Dermis blood vessel endothelial cell (primary cell): Measurements from ENCODE around the gene EPDR1. TPM values are rescaled to one million over a fixed set of nuclear protein-coding genes. Genes with fewer than 3 reads are reported as not detected.
"Not testable (repeated sequence)": the region's sequence is repeated elsewhere in the genome, so short reads cannot be mapped to it uniquely, and the experiment has no call there.

Source experiments
- DNase-seq: peaks from one replicate; pipeline ENCODE4 v3.0.0; 2010
- total RNA-seq: library from RNA; depleted of rRNA; stranded (reverse); fragments of >200 nt; gene quantifications from 2 replicates; pipeline ENCODE4 v1.2.3, GENCODE V29; 2014

Gene EPDR1
- total RNA-seq, 1 donor from 2014 or later: 1.7 TPM

GRCh38 chr7:37930226-37930948 lies 9.9 kb downstream of the EPDR1 start:
- DNase-seq: no peak

- no peak for DNase-seq
These were observed 12.1 kb downstream of the EPDR1 start for GRCh38 chr7:37932543-37932942.

DNA sequence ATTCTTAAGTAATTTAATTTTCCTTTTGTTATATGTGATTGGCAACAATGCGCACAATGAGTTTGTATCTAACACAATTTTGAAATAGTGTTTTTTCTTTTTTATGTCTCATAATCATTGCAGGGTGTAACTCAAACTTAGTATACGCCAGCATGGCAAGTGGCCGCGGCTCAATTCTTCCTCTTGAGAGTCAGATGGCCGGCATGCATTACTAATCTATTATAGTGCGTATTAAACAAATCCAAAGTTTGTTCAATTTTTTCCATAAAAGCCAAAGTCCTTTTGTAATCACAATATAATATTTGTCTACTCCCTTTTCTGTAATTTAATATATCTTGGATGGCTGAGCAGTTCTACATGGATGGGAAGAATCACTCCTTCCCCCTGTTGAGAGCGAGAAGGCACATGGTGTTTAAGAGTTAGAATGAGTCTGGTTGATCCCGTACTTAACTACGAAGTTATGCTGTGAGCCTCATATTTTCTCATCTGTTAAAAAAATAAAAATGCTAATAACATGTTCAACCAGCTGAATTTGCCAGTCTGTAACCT lies 12.7 kb downstream of the EPDR1 start:
- DNase-seq: no peak

DNA sequence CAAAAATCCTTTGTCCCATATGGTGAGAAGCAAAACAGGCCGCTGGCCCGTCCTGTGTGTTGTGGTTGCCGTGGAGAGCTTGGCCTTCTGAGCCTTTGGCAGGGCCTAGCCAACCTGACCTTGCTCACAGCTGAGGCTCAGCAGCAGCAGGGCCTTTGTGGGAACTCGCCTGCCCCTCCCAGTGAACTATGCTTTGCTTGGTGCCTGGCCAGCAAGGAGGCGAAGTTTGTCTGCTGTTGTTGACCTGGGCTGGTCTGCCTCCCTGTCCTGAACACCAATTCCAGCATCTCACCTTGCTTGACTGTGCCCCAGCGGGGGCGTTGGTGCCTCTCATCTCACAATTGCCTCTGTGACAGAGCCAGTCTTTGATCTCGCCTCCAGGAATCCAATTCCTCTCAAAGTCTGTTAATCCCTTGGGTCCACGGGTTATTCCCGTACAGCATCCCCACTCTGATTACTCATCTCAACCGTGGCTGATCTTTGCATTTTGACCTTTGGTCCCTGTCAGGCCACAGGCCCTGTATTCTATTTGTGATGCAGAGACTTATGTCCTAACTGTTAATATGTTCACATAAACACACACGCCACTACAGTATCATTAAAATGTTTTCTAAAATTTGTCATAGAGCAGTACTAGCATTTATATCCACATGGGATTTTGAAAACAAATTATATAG lies 22.6 kb downstream of the EPDR1 start:
- DNase-seq: no peak

DNA sequence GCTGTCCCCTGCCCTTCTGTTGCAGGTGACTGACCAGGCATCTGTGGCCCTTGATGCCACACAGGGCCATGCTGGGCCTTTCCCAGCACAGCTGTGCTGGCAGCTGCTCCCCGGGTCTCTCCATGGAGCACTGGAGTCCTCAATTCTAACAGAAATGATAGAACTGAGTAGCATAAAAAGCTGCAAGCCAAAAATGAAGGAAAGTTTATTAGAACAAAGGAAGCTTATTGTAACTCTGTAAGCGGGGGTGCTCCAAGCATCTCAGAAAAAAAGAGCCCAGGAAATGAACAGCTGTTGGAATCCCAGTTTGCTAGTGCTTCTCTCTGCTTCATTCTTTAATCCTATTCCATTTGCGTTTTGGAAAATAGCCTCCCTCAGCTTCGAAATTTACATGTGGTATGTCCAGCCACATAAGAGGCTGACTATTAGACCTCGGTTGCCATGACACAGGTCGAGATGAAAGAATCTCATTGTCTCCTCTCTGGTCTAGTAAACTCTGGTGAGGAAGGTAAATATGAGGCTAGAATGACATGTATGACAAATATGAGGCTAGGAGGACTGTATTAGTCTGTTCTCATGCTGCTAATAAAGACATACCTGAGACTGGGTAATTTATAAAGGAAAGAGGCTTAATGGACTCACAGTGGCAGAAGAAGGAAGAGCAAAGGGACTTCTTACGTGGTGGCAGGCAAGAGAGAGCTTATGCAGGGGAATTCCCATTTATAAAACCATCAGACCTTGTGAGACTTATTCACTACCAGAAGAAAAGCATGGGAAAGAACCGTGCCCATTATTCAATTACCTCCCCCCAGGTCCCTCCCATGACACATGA lies 23.7 kb downstream of the EPDR1 start:
- no peak for DNase-seq

DNA sequence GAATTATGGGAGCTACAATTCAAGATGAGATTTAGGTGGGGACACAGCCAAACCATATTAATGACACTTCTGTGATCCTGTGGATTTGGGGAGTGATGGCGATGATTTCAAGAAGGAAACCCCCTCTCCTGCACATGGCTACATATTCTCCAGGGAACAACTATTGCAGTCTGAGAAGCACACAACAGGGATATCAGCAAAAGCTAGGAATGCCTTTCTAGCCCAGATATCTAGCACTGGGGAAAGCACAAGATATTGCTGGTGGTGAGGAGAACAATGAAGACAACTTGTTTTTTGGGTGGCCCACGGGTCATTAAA lies 24.3 kb downstream of the EPDR1 start:
- DNase-seq: no peak

- no peak for DNase-seq
These were observed 24.9 kb downstream of the EPDR1 start for GRCh38 chr7:37945336-37945735.

- DNase-seq: no peak
These were observed 26.9 kb downstream of the EPDR1 start for GRCh38 chr7:37947138-37947940.

- no peak for DNase-seq
These were observed 27.4 kb downstream of the EPDR1 start for GRCh38 chr7:37947941-37948210.

- no peak for DNase-seq
These were observed 31.8 kb downstream of the EPDR1 start for GRCh38 chr7:37952240-37952639.

GRCh38 chr7:37954217-37954616 lies 33.8 kb downstream of the EPDR1 start:
- DNase-seq: not testable (repeated sequence)

GRCh38 chr7:37956791-37957190 lies 36.4 kb downstream of the EPDR1 start:
- no peak for DNase-seq

GRCh38 chr7:37957221-37957970 lies 37.0 kb downstream of the EPDR1 start:
- no peak for DNase-seq

DNA sequence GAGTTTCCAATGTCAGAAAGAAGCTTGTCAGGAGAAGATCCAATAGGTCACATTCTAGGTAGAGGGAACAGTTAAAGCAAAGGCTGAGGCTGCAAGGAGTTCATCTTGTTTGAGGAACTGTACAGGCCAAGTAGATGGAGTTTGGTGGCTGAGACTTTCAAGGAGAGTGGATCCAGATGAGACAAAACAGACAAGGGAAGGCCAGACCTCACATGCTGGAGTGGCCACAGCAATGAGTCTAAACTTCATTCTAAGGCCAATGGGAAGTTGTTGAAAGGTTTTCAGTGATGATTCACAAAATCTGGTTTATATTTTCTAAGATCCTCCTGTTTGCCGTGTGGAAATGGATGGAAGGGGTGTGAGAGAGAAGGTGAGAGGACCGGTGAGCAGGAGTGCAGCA lies 40.0 kb downstream of the EPDR1 start:
- no peak for DNase-seq

GRCh38 chr7:37961251-37961650 lies 40.8 kb downstream of the EPDR1 start:
- DNase-seq: no peak

DNA sequence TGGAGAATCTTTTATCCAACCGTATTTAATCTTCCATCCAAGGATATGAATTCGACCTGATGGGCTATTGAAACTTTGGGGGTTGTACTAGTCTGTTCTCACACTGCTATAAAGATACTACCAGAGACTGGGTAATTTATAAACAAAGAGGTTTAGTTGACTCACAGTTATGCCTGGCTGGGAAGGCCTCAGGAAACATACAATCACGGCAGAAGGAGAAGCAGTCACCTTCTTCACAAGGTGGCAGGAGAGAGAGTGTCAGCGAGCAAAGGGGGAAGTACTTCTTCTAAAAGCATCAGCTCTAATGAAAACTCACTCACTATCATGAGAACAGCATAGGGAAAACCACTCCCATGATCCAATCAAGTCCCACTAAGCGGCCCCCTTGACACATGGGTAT lies 43.8 kb downstream of the EPDR1 start:
- no peak for DNase-seq

DNA sequence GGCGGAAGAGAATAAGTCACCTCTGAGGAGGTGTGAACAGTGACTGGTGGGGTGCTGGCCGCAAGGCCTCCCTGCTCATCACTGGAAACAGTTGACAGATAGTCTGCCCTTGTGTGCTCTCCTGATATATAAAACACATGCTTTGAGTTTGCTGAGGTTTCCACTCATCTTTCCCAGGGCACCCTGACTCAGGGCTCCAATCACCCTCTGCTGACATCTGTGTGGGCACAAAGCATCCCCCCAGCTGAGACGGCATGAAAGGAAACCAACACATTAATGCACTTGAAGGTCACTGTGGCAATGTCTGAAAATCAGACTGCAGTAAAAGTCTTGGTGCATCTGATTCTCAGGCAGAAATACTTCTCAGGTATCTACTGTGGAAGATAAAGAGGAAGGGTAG lies 49.8 kb downstream of the EPDR1 start:
- no peak for DNase-seq

- DNase-seq: no peak
These were observed 51.1 kb downstream of the EPDR1 start for GRCh38 chr7:37971491-37971890.

- DNase-seq: no peak
These were observed 53.5 kb downstream of the EPDR1 start for GRCh38 chr7:37973915-37974314.

DNA sequence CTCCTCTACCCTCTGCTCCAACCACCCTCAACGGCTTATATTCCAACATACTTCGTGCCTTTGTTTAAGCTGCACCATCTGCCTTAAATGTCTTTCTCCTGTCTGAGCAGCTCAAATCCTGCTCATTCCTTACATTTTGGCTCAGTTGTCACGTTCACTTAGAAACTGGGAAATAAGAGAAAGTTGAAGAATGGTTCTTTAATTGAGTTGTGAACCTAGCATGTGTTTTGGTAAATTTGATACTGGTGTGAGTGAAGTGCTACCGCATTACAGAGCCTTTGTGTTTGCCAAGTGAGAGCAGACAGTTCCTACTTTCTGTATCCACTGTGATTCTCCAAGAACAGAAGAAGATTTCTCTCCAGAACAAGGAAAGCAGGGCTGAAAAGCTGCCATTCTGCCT lies 54.3 kb downstream of the EPDR1 start:
- DNase-seq: no peak

DNA sequence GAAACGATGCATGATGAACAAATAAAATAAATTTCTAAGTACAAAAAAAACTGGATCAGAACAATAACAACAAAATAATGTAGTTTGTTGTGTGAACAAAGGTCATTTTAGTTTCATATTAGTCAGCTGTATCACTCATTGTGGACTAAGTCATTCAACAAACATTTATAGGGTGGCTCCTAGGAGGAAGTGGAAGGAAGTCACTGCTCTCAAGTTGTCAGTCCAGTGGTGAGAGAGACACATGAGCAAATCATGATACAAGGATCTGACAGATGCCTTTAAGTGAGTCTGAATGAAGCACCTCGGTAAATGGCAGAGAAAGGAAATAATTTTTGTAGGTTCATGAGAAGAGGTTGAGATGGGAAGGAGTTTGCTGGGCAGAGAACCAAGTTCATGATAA lies 56.8 kb downstream of the EPDR1 start:
- no peak for DNase-seq

- DNase-seq: no peak
These were observed 61.2 kb downstream of the EPDR1 start for GRCh38 chr7:37981664-37982063.
